IMR-90 (cell line): ENCODE measurements around the gene FAM240A. TPM values are rescaled to one million over a fixed set of nuclear protein-coding genes. Genes with fewer than 3 reads are reported as not detected.

Source experiments
- ATAC-seq: fragments of 200-7000 bp; cut with Tn5 transposase; 2 replicates; pipeline ENCODE4 v1.9.1; 2020; ENCODE audit warnings: low read depth, mild to moderate bottlenecking, moderate library complexity
- BruUV-seq: library from RNA; stranded (reverse); fragments of 400-500 nt; replicated peaks from 2 replicates; lab custom pipeline; 2021; lab: Mats Ljungman, UMichigan
- CTCF ChIA-PET: fragments of 300-600 bp; formaldehyde crosslinking; extraction: SDS; loops from one replicate; lab custom pipeline; 2021; ENCODE audit warnings: antibody characterized with exemption; lab: Yijun Ruan, JAX
- POLR2A ChIA-PET: fragments of 300-600 bp; sonication (Branson Sonifier 250); formaldehyde crosslinking; loops from one replicate; lab custom pipeline; 2022; ENCODE audit warnings: antibody characterized with exemption; ENCODE audit not compliant: unreplicated experiment; lab: Charles Lee
- DNase-seq: peaks from one replicate; pipeline ENCODE4 v3.0.0; 2013
- H2AFZ ChIP-seq: replicated peaks from 2 replicates; pipeline ENCODE3; 2013; ENCODE audit warnings: low read length, mild to moderate bottlenecking; ENCODE audit not compliant: poor library complexity
- H2AK5ac ChIP-seq: 2 replicates; pipeline ENCODE4 v1.6.1; 2013; ENCODE audit warnings: low read depth, low read length, inconsistent platforms
- H2AK9ac ChIP-seq: replicated peaks from 2 replicates; pipeline ENCODE3; 2013; ENCODE audit warnings: mild to moderate bottlenecking, low read depth, low read length, moderate library complexity; ENCODE audit not compliant: poor library complexity
- H2BK120ac ChIP-seq: 2 replicates; pipeline ENCODE4 v1.6.1; 2013; ENCODE audit warnings: low read depth, low read length, inconsistent platforms
- H2BK15ac ChIP-seq: 3 replicates; pipeline ENCODE4 v1.6.1; 2013; ENCODE audit warnings: low read depth, low read length, inconsistent platforms
- H2BK20ac ChIP-seq: 2 replicates; pipeline ENCODE4 v1.6.1; 2013; ENCODE audit warnings: low read depth, mild to moderate bottlenecking, inconsistent platforms, low read length, moderate library complexity
- H2BK5ac ChIP-seq: 2 replicates; pipeline ENCODE4 v1.6.1; 2013; ENCODE audit warnings: mild to moderate bottlenecking, low read depth, low read length, inconsistent platforms; ENCODE audit not compliant: poor library complexity, severe bottlenecking
- H3K14ac ChIP-seq: replicated peaks from 2 replicates; pipeline ENCODE4 v1.6.1; 2013; ENCODE audit warnings: low read depth, low read length, inconsistent platforms
- H3K18ac ChIP-seq: 2 replicates; pipeline ENCODE4 v1.6.1; 2013; ENCODE audit warnings: low read depth, low read length, control low read depth
- H3K23ac ChIP-seq: 2 replicates; pipeline ENCODE4 v1.6.1; 2013; ENCODE audit warnings: low read depth, low read length, inconsistent platforms
- H3K27ac ChIP-seq: 2 replicates; pipeline ENCODE4 v1.5.1; 2013; ENCODE audit warnings: mild to moderate bottlenecking, control low read depth, low read length; ENCODE audit not compliant: insufficient read depth
- H3K27me3 ChIP-seq: 2 replicates; pipeline ENCODE4 v1.6.1; 2013; ENCODE audit warnings: low read length; ENCODE audit not compliant: control insufficient read depth, insufficient read depth
- H3K36me3 ChIP-seq: 2 replicates; pipeline ENCODE4 v1.6.1; 2013; ENCODE audit warnings: low read length, mixed read lengths; ENCODE audit not compliant: control insufficient read depth, insufficient read depth
- H3K4ac ChIP-seq: 2 replicates; pipeline ENCODE4 v1.6.1; 2013; ENCODE audit warnings: low read depth, low read length, inconsistent platforms
- H3K4me1 ChIP-seq: 2 replicates; pipeline ENCODE4 v1.6.1; 2013; ENCODE audit warnings: low read length, mixed read lengths; ENCODE audit not compliant: control insufficient read depth, insufficient read depth
- H3K4me2 ChIP-seq: 2 replicates; pipeline ENCODE4 v1.6.1; 2013; ENCODE audit warnings: low read depth, mild to moderate bottlenecking, control low read depth, low read length, moderate library complexity
- H3K4me3 ChIP-seq: 2 replicates; pipeline ENCODE4 v1.5.1; 2013; ENCODE audit warnings: low read depth, mild to moderate bottlenecking, control low read depth, low read length, moderate library complexity; ENCODE audit not compliant: insufficient read depth
- H3K56ac ChIP-seq: 2 replicates; pipeline ENCODE4 v1.6.1; 2013; ENCODE audit warnings: low read length, inconsistent platforms; ENCODE audit not compliant: insufficient read depth; ENCODE audit errors: extremely low read depth
- H3K79me1 ChIP-seq, 2 experiments: 2 replicates each; pipeline ENCODE4 v1.6.1; 2013; ENCODE audit warnings: low read length in 2 of 2, inconsistent platforms in 1 of 2, low read depth in 1 of 2
- H3K9ac ChIP-seq: 2 replicates; pipeline ENCODE4 v1.6.1; 2013; ENCODE audit warnings: low read depth, low read length, control low read depth
- H3K9me1 ChIP-seq: 2 replicates; pipeline ENCODE4 v1.6.1; 2013; ENCODE audit warnings: low read length, inconsistent platforms; ENCODE audit not compliant: insufficient read depth
- H3K9me3 ChIP-seq: 2 replicates; pipeline ENCODE4 v1.6.1; 2013; ENCODE audit warnings: low read length; ENCODE audit not compliant: control insufficient read depth, insufficient read depth
- H4K20me1 ChIP-seq: 2 replicates; pipeline ENCODE4 v1.6.1; 2013; ENCODE audit warnings: low read length, inconsistent platforms; ENCODE audit not compliant: insufficient read depth
- H4K5ac ChIP-seq: 2 replicates; pipeline ENCODE4 v1.6.1; 2013; ENCODE audit warnings: mild to moderate bottlenecking, low read depth, low read length, control low read depth
- H4K8ac ChIP-seq, 2 experiments: 2 replicates each; pipeline ENCODE4 v1.6.1; 2013; ENCODE audit warnings: low read depth in 2 of 2, low read length in 2 of 2, control low read depth in 1 of 2, inconsistent platforms in 1 of 2
- H4K91ac ChIP-seq: 2 replicates; pipeline ENCODE4 v1.6.1; 2013; ENCODE audit warnings: low read depth, low read length, inconsistent platforms; ENCODE audit not compliant: insufficient read depth
- BHLHE40 ChIP-seq: fragments of 150-350 bp; IDR thresholded peaks from 2 replicates; pipeline ENCODE4 v1.6.1; 2016; ENCODE audit warnings: mild to moderate bottlenecking, low read depth, low read length
- ELK1 ChIP-seq: fragments of 150-350 bp; IDR thresholded peaks from 2 replicates; pipeline ENCODE4 v1.6.1; 2016; ENCODE audit warnings: low read depth, mild to moderate bottlenecking, low read length, moderate library complexity, borderline replicate concordance
- FOS ChIP-seq: fragments of 150-350 bp; IDR thresholded peaks from 2 replicates; pipeline ENCODE4 v1.6.1; 2016; ENCODE audit warnings: low read depth, low read length
- MXI1 ChIP-seq: IDR thresholded peaks from 2 replicates; pipeline ENCODE4 v1.6.1; 2012; ENCODE audit warnings: low read depth, mild to moderate bottlenecking, low read length, moderate library complexity, borderline replicate concordance
- RFX5 ChIP-seq: IDR thresholded peaks from 2 replicates; pipeline ENCODE4 v1.8.0; 2012; ENCODE audit warnings: low read depth, mild to moderate bottlenecking, low read length, moderate library complexity
- SMC3 ChIP-seq: fragments of 150-350 bp; IDR thresholded peaks from 2 replicates; pipeline ENCODE4 v1.6.1; 2016; ENCODE audit warnings: low read depth, mild to moderate bottlenecking, antibody characterized with exemption, low read length, moderate library complexity
- WGBS, 2 experiments: methylation state at CpG; one replicate each; pipeline versions ENCODE4 v1.1.5 to v1.1.7; 2013; ENCODE audit warnings: missing lambda C conversion rate in 2 of 2; ENCODE audit not compliant: insufficient read length in 1 of 2; ENCODE audit errors: extremely low coverage in 2 of 2; 5-methylcytosine and 5-hydroxymethylcytosine counted together
- dilution Hi-C: fragments of 300-500 bp; cut with HindIII; formaldehyde crosslinking; loops from one replicate; pipeline ENCODE4 v1.14.3; 2018; ENCODE audit warnings: low sequenced_read_pairs; ENCODE audit not compliant: unreplicated experiment
- in situ Hi-C: fragments of 300-500 bp; cut with MboI; formaldehyde crosslinking; loops from 3 replicates; pipeline ENCODE4 v1.14.3; 2019; ENCODE audit warnings: low sequenced_read_pairs, inconsistent platforms, mixed read lengths
- intact Hi-C: fragments of 100-400 bp; cut with micrococcal nuclease; formaldehyde crosslinking; loops from 2 replicates; pipeline ENCODE4 v1.10.0; 2022
- polyA plus RNA-seq, 3 experiments: library from polyadenylated mRNA; depleted of rRNA; stranded (reverse); fragments of >200 nt; gene quantifications; 2 replicates each; pipeline ENCODE4 v1.2.3, GENCODE V29; 2012; ENCODE audit warnings: low replicate concordance in 1 of 3
- total RNA-seq: library from RNA; depleted of rRNA; stranded (reverse); fragments of >200 nt; gene quantifications from 2 replicates; pipeline ENCODE4 v1.2.3, GENCODE V29; 2012

Gene FAM240A
- total and polyA plus RNA-seq, 2 of the 4 experiments (the other 2 are of a cell fraction) = not detected

GRCh38 chr3:46666453-46666845 lies 54.1 kb downstream of the FAM240A start:
- BruUV-seq = no TSS peak
- H3K23ac ChIP-seq = no peak overlapping the region
- H3K79me1 ChIP-seq = no peaks in the 10 kb centered on the region
- no peak overlapping the region for H2AK5ac ChIP-seq
- intact Hi-C loops (no loop called here), in situ Hi-C loops (no loop called here), dilution Hi-C loops (no loop called here)
- no peak overlapping the region for H4K91ac ChIP-seq
- H3K56ac ChIP-seq = no peak overlapping the region
- no peak overlapping the region for H3K27ac ChIP-seq
- ATAC-seq = no peak
- H3K4ac ChIP-seq = no peak overlapping the region
- no peak overlapping the region for H4K5ac ChIP-seq
- H2BK120ac ChIP-seq = no peak overlapping the region
- H4K20me1 ChIP-seq = no peaks in the 10 kb centered on the region
- CTCF ChIA-PET = no interaction called here
- no peak overlapping the region for H2AK9ac ChIP-seq
- H3K18ac ChIP-seq = no peak overlapping the region
- DNase-seq = no peak
- H2BK5ac ChIP-seq = no peak overlapping the region
- WGBS, 2 experiments = 78% methylated on average over 4 of the region's 7 CpGs; no CpG with 5 or more reads in 1 of the 2 experiments
- no peak overlapping the region for H3K4me3 ChIP-seq
- TF ChIP-seq FOS (no peak), SMC3 (no peak), RFX5 (no peak), ELK1 (no peak), BHLHE40 (no peak), MXI1 (no peak)
- H3K9ac ChIP-seq = no peak overlapping the region
- H3K36me3 ChIP-seq = no peaks in the 10 kb centered on the region; the same call in 1 of the 2 replicates
- H3K9me1 ChIP-seq = no peaks in the 10 kb centered on the region; the same call in 1 of the 2 replicates
- H2BK15ac ChIP-seq = no peak overlapping the region
- peaks cover 3% of the 10 kb centered on the region; the same call in 1 of the 2 replicates for H3K27me3 ChIP-seq
- no peak overlapping the region for H2BK20ac ChIP-seq
- no peaks in the 10 kb centered on the region for H3K9me3 ChIP-seq
- peaks cover 19% of the 10 kb centered on the region for H3K4me1 ChIP-seq
- no peak overlapping the region for H3K14ac ChIP-seq
- no peak overlapping the region for H4K8ac ChIP-seq
- H3K4me2 ChIP-seq = no peak overlapping the region
- POLR2A ChIA-PET = no interaction called here
- no peak overlapping the region for H2AFZ ChIP-seq
